K562 (cell line): ENCODE results near the gene KLHL18. TPM values are rescaled to one million over a fixed set of nuclear protein-coding genes. Genes with fewer than 3 reads are reported as not detected.

Experiments
- ASH1L ChIP-seq: fragments of 450-650 bp; IDR thresholded peaks from 2 replicates; pipeline ENCODE4 v1.6.1; 2018; ENCODE audit warnings: borderline replicate concordance, mild to moderate bottlenecking, low read depth; ENCODE audit not compliant: partially characterized antibody
- CBFA2T2 ChIP-seq: fragments of 450-650 bp; conservative IDR thresholded peaks from 2 replicates; pipeline ENCODE4 v1.6.1; 2017; ENCODE audit warnings: mild to moderate bottlenecking
- HMBOX1 ChIP-seq: sonication (generic); IDR thresholded peaks from 2 replicates; pipeline ENCODE4 v1.6.1; 2016
- NCOA6 ChIP-seq: fragments of 450-650 bp; IDR thresholded peaks from 2 replicates; pipeline ENCODE4 v1.6.1; 2017; ENCODE audit warnings: mild to moderate bottlenecking
- NEUROD1 ChIP-seq: fragments of 150-350 bp; IDR thresholded peaks from 2 replicates; pipeline ENCODE4 v1.6.1; 2014; ENCODE audit warnings: borderline replicate concordance, low read length, low read depth; ENCODE audit not compliant: partially characterized antibody
- NR2C1 ChIP-seq, 2 experiments: fragments of 450-650 bp; IDR thresholded peaks; 2 replicates each; pipeline ENCODE4 v1.6.1; 2017; ENCODE audit warnings: mild to moderate bottlenecking in 2 of 2, antibody characterized with exemption in 1 of 2, inconsistent platforms in 1 of 2, missing compliant biosample characterization in 1 of 2, missing genetic modification characterization in 1 of 2
- PPARD ChIP-seq: fragments of 250-450 bp; sonication (Bioruptor Pico); IDR thresholded peaks from 2 replicates; pipeline ENCODE4 v1.8.0; 2022; ENCODE audit warnings: inconsistent platforms, mild to moderate bottlenecking, moderate library complexity
- SAP30 ChIP-seq: fragments of 200-600 bp; sonication (generic); IDR thresholded peaks from 2 replicates; pipeline ENCODE4 v1.6.1; 2012; ENCODE audit warnings: borderline replicate concordance, low read depth, mild to moderate bottlenecking, moderate library complexity, low read length, control low read depth, inconsistent platforms; ENCODE audit not compliant: insufficient read depth, poor library complexity, severe bottlenecking
- SETDB1 ChIP-seq: IDR thresholded peaks from one replicate; pipeline ENCODE4 v1.6.1; 2012; ENCODE audit warnings: low read length, control low read depth, inconsistent platforms
- STAT5A ChIP-seq: IDR thresholded peaks from 2 replicates; pipeline ENCODE4 v1.6.1; 2012; ENCODE audit warnings: low read length, inconsistent platforms, borderline replicate concordance
- SUPT5H ChIP-seq: fragments of 450-650 bp; IDR thresholded peaks from 2 replicates; pipeline ENCODE4 v1.6.1; 2016
- TAF15 ChIP-seq: fragments of 200-400 bp; formaldehyde crosslinking; IDR thresholded peaks from 2 replicates; pipeline ENCODE4 v1.6.1; 2017; ENCODE audit warnings: mild to moderate bottlenecking, low read depth, low read length, moderate library complexity
- TAL1 ChIP-seq: fragments of 450-650 bp; IDR thresholded peaks from 2 replicates; pipeline ENCODE4 v1.6.1; 2016; ENCODE audit warnings: mild to moderate bottlenecking
- TRIM28 ChIP-seq: fragments of 450-650 bp; IDR thresholded peaks from 2 replicates; pipeline ENCODE4 v1.6.1; 2017
- XRCC3 ChIP-seq: fragments of 450-650 bp; IDR thresholded peaks from 2 replicates; pipeline ENCODE4 v1.6.1; 2017; ENCODE audit warnings: mild to moderate bottlenecking, moderate library complexity
- ZKSCAN8 ChIP-seq: fragments of 200-800 bp; sonication (Bioruptor generic); IDR thresholded peaks from 2 replicates; pipeline ENCODE4 v1.6.1; 2016; ENCODE audit warnings: missing genetic modification characterization, missing compliant biosample characterization
- ZNF184 ChIP-seq: sonication (generic); formaldehyde crosslinking; IDR thresholded peaks from 2 replicates; pipeline ENCODE4 v1.5.0; 2020; ENCODE audit warnings: missing genetic modification reagents
- ZNF639 ChIP-seq, 2 experiments: fragments of 200-800 bp in 1 of 2; sonication (Bioruptor generic) in 1 of 2; sonication (generic) in 1 of 2; formaldehyde crosslinking in 1 of 2; IDR thresholded peaks in 1 of 2; conservative IDR thresholded peaks in 1 of 2; 2 replicates each; pipeline versions ENCODE4 v1.5.0 to v1.6.1; 2016 to 2020; ENCODE audit warnings: missing compliant biosample characterization in 1 of 2, missing genetic modification characterization in 1 of 2, missing genetic modification reagents in 1 of 2
- ZNF696 ChIP-seq: fragments of 250-450 bp; sonication (Bioruptor Pico); conservative IDR thresholded peaks from 2 replicates; pipeline ENCODE4 v1.4.0; 2020; ENCODE audit warnings: mild to moderate bottlenecking, moderate library complexity
- ZNF830 ChIP-seq: fragments of 250-450 bp; sonication (Bioruptor Pico); IDR thresholded peaks from 2 replicates; pipeline ENCODE4 v1.5.0; 2021; ENCODE audit warnings: mild to moderate bottlenecking
- polyA plus RNA-seq, 8 experiments: library from polyadenylated mRNA; depleted of rRNA in 4 of 8; stranded (reverse) in 5 of 8; unstranded in 3 of 8; fragments of >200 nt; fragmentation: Nextera tagmentation in 2 of 8; fragmentation: Illumina TruSeq in 1 of 8; extraction: Ambion mirVana in 2 of 8; extraction: Trizol in 1 of 8; gene quantifications; 2 replicates each; pipeline versions ENCODE4 v1.2.1 to v1.2.3, GENCODE V29; 2011 to 2014; ENCODE audit warnings: inconsistent platforms in 1 of 8, missing spikeins in 1 of 8
- total RNA-seq, 7 experiments: library from RNA; depleted of rRNA in 6 of 7; stranded (reverse); fragments of >200 nt in 6 of 7; fragmentation: Illumina TruSeq in 2 of 7; extraction: Trizol in 2 of 7; gene quantifications; 2 replicates each; pipeline versions ENCODE4 v1.2.1 to v1.2.3, GENCODE V29; 2011 to 2021; ENCODE audit warnings: low replicate concordance in 1 of 7
- TF ChIP-seq, protein P1 (sequence below): fragments of 450-650 bp; IDR thresholded peaks from 2 replicates; pipeline ENCODE4 v1.6.1; 2018; ENCODE audit not compliant: partially characterized antibody
- TF ChIP-seq, protein P2 (sequence below): fragments of 450-650 bp; IDR thresholded peaks from 2 replicates; pipeline ENCODE4 v1.6.1; 2016; ENCODE audit warnings: missing biosample characterization, missing genetic modification characterization

KLHL18 gene
- total and polyA plus RNA-seq, 9 of the 15 experiments (the other 6 are each of a cell fraction or from before 2014, with no cell fraction given) = 26.7 to 97.5 (median 48.7) TPM

DNA sequence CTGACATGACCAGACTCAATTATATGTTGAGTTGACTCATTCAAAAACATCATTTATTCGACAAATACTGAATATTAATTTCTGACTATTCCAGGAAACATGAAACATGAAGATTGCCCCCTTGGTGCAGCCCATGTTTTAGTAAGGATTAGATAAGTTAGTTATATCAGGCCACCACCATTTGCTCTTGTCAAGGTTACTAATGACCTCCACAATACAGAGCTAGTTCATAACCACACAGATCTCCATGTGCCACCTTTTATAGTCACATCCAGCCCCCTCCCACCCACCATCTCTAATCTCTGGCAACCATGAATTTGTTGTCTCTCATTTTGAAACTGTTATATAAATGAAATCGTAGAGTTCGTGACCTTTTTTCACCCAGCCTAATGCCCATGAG, 15.7 kb downstream of the KLHL18 start (continued):
- peak; percentile 92 for TF ChIP-seq HMBOX1
- no peak for TF ChIP-seq TRIM28
- TF ChIP-seq ZNF830 (CRISPR knock-in tag) = no peak
- no peak for TF ChIP-seq NEUROD1
- TF ChIP-seq SUPT5H = no peak
- TF ChIP-seq ZNF639 (CRISPR knock-in tag; conservative IDR thresholded peaks at IDR 0.05 in 1 of 2, IDR thresholded peaks at IDR 0.05 in 1 of 2) = no peak
- TF ChIP-seq, protein P1, sequence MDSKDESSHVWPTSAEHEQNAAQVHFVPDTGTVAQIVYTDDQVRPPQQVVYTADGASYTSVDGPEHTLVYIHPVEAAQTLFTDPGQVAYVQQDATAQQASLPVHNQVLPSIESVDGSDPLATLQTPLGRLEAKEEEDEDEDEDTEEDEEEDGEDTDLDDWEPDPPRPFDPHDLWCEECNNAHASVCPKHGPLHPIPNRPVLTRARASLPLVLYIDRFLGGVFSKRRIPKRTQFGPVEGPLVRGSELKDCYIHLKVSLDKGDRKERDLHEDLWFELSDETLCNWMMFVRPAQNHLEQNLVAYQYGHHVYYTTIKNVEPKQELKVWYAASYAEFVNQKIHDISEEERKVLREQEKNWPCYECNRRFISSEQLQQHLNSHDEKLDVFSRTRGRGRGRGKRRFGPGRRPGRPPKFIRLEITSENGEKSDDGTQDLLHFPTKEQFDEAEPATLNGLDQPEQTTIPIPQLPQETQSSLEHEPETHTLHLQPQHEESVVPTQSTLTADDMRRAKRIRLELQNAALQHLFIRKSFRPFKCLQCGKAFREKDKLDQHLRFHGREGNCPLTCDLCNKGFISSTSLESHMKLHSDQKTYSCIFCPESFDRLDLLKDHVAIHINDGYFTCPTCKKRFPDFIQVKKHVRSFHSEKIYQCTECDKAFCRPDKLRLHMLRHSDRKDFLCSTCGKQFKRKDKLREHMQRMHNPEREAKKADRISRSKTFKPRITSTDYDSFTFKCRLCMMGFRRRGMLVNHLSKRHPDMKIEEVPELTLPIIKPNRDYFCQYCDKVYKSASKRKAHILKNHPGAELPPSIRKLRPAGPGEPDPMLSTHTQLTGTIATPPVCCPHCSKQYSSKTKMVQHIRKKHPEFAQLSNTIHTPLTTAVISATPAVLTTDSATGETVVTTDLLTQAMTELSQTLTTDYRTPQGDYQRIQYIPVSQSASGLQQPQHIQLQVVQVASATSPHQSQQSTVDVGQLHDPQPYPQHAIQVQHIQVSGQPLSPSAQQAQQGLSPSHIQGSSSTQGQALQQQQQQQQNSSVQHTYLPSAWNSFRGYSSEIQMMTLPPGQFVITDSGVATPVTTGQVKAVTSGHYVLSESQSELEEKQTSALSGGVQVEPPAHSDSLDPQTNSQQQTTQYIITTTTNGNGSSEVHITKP = no peak
- TF ChIP-seq PPARD (CRISPR knock-in tag) = no peak
- TF ChIP-seq ZNF696 = no peak
- no peak for TF ChIP-seq XRCC3
- TF ChIP-seq STAT5A = peak; percentile 69
- TF ChIP-seq SETDB1 = no peak
- TF ChIP-seq ZKSCAN8 (CRISPR knock-in tag) = no peak
- TF ChIP-seq ASH1L = no peak
- TF ChIP-seq TAL1 = peak; percentile 65; the same call in 1 of the 2 replicates
- TF ChIP-seq, protein P2, sequence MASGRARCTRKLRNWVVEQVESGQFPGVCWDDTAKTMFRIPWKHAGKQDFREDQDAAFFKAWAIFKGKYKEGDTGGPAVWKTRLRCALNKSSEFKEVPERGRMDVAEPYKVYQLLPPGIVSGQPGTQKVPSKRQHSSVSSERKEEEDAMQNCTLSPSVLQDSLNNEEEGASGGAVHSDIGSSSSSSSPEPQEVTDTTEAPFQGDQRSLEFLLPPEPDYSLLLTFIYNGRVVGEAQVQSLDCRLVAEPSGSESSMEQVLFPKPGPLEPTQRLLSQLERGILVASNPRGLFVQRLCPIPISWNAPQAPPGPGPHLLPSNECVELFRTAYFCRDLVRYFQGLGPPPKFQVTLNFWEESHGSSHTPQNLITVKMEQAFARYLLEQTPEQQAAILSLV = no peak
- no peak for TF ChIP-seq SAP30
- TF ChIP-seq NR2C1 (IDR thresholded peaks at IDR 0.05) = 0 out of 2 replicates have a peak, but pooled peaks have one; percentile 14
- no peak for TF ChIP-seq NR2C1 (tag; IDR thresholded peaks at IDR 0.05)
- no peak for TF ChIP-seq NCOA6
- no peak for TF ChIP-seq ZNF184 (CRISPR knock-in tag)
- no peak for TF ChIP-seq TAF15
- TF ChIP-seq CBFA2T2 = peak; percentile 73
